Caco-2 (cell line): ENCODE data around the gene GCGR. TPM values are rescaled to one million over a fixed set of nuclear protein-coding genes. Genes with fewer than 3 reads are reported as not detected.

ENCODE experiments used
- BruUV-seq: library from RNA; stranded (reverse); fragments of 400-500 nt; replicated peaks from 2 replicates; lab custom pipeline; 2021; lab: Mats Ljungman, UMichigan
- CTCF ChIA-PET: fragments of 300-600 bp; sonication (Branson Sonifier 250); formaldehyde crosslinking; loops from one replicate; lab custom pipeline; 2022; ENCODE audit warnings: antibody characterized with exemption; lab: Charles Lee
- POLR2A ChIA-PET: fragments of 300-600 bp; sonication (Branson Sonifier 250); formaldehyde crosslinking; loops from one replicate; lab custom pipeline; 2022; ENCODE audit warnings: antibody characterized with exemption; lab: Charles Lee
- DNase-seq, 2 experiments: peaks; one replicate each; pipeline versions ENCODE4 v3.0.0 to v3.0.0-alpha.2; 2020 to 2022
- H3K27me3 ChIP-seq: replicated peaks from 2 replicates; pipeline ENCODE4 v1.6.0; 2011; ENCODE audit warnings: low read length; ENCODE audit not compliant: control insufficient read depth, insufficient read depth
- H3K36me3 ChIP-seq: 2 replicates; pipeline ENCODE4 v1.5.1; 2011; ENCODE audit warnings: low read length; ENCODE audit not compliant: control insufficient read depth, insufficient read depth
- H3K4me1 ChIP-seq: fragments of 250-450 bp; sonication (Bioruptor Pico); 2 replicates; pipeline ENCODE4 v1.5.1; 2020; ENCODE audit warnings: mild to moderate bottlenecking
- H3K4me3 ChIP-seq: 2 replicates; pipeline ENCODE4 v1.5.1; 2011; ENCODE audit warnings: low read depth, mild to moderate bottlenecking, control low read depth, low read length
- H3K9me3 ChIP-seq: fragments of 250-450 bp; sonication (Bioruptor Pico); 2 replicates; pipeline ENCODE4 v1.5.1; 2020; ENCODE audit warnings: mild to moderate bottlenecking, moderate library complexity
- H3K27ac Mint-ChIP-seq: one replicate; pipeline ENCODE4 v1.8.0; 2022; ENCODE audit warnings: mixed read lengths; ENCODE audit not compliant: unreplicated experiment
- H3K27me3 Mint-ChIP-seq: one replicate; pipeline ENCODE4 v1.8.0; 2022; ENCODE audit warnings: mixed read lengths; ENCODE audit not compliant: insufficient read depth, unreplicated experiment
- H3K36me3 Mint-ChIP-seq: one replicate; pipeline ENCODE4 v1.8.0; 2022; ENCODE audit warnings: mild to moderate bottlenecking, mixed read lengths; ENCODE audit not compliant: insufficient read depth, unreplicated experiment
- H3K4me1 Mint-ChIP-seq: one replicate; pipeline ENCODE4 v1.8.0; 2022; ENCODE audit warnings: low read depth, mixed read lengths; ENCODE audit not compliant: unreplicated experiment
- H3K4me3 Mint-ChIP-seq: one replicate; pipeline ENCODE4 v1.8.0; 2022; ENCODE audit warnings: mild to moderate bottlenecking, moderate library complexity, mixed read lengths; ENCODE audit not compliant: unreplicated experiment
- H3K9me3 Mint-ChIP-seq: one replicate; pipeline ENCODE4 v1.8.0; 2022; ENCODE audit warnings: mixed read lengths; ENCODE audit not compliant: unreplicated experiment
- CTCF ChIP-seq, 2 experiments: fragments of 200-600 bp in 1 of 2; IDR thresholded peaks; 1 replicate in 1 of 2; 2 replicates in 1 of 2; pipeline versions ENCODE4 v1.5.1 to v1.8.0; 2011 to 2022; ENCODE audit warnings: antibody characterized with exemption in 1 of 2, control low read depth in 1 of 2, inconsistent platforms in 1 of 2, low read depth in 1 of 2, low read length in 1 of 2, mild to moderate bottlenecking in 1 of 2, moderate library complexity in 1 of 2; ENCODE audit not compliant: insufficient read depth in 1 of 2, severe bottlenecking in 1 of 2, unreplicated experiment in 1 of 2
- intact Hi-C: fragments of 100-400 bp; cut with micrococcal nuclease; formaldehyde crosslinking; loops from one replicate; pipeline ENCODE4 v1.10.0; 2022; ENCODE audit not compliant: unreplicated experiment
- total RNA-seq: library from RNA; stranded (reverse); gene quantifications from 2 replicates; pipeline ENCODE4 v1.2.3, GENCODE V29; 2022

GCGR gene
- total RNA-seq, 1 experiment from 2014 or later, result 1.0 TPM

- Mint-ChIP-seq H3K27me3 (no peaks in the 10 kb centered on the region), H3K4me1 (no peaks in the 10 kb centered on the region), H3K9me3 (no peaks in the 10 kb centered on the region), H3K27ac (no peak overlapping the region), H3K36me3 (peaks cover 94% of the 10 kb centered on the region), H3K4me3 (no peak overlapping the region)
- ChIA-PET POLR2A (no interaction called here), CTCF (no interaction called here)
- no peak for DNase-seq
- BruUV-seq, result no TSS peak
- Histone ChIP-seq H3K36me3 (no peaks in the 10 kb centered on the region; the same call in 1 of the 2 replicates), H3K9me3 (no peaks in the 10 kb centered on the region), H3K27me3 (no peaks in the 10 kb centered on the region), H3K4me3 (no peak overlapping the region), H3K4me1 (no peaks in the 10 kb centered on the region)
- no peak for TF ChIP-seq CTCF (IDR thresholded peaks at IDR 0.05; ENCODE audit: insufficient read depth in 1 of 2, low read depth in 1 of 2, low read length in 1 of 2, severe bottlenecking in 1 of 2, unreplicated experiment in 1 of 2)
- intact Hi-C loops, result no loop called here
These were observed 41.4 kb downstream of the GCGR start for GRCh38 chr17:81845361-81845760.

- no peak for TF ChIP-seq CTCF (IDR thresholded peaks at IDR 0.05; ENCODE audit: insufficient read depth in 1 of 2, low read depth in 1 of 2, low read length in 1 of 2, severe bottlenecking in 1 of 2, unreplicated experiment in 1 of 2)
- intact Hi-C loops, result no loop called here
- no TSS peak for BruUV-seq
- Histone ChIP-seq H3K36me3 (peaks cover under 1% of the 10 kb centered on the region; the same call in 1 of the 2 replicates), H3K9me3 (no peaks in the 10 kb centered on the region), H3K4me3 (no peak overlapping the region), H3K27me3 (no peaks in the 10 kb centered on the region), H3K4me1 (no peaks in the 10 kb centered on the region)
- Mint-ChIP-seq H3K36me3 (peaks cover 95% of the 10 kb centered on the region), H3K4me1 (no peaks in the 10 kb centered on the region), H3K27me3 (no peaks in the 10 kb centered on the region), H3K4me3 (no peak overlapping the region), H3K27ac (no peak overlapping the region), H3K9me3 (no peaks in the 10 kb centered on the region)
- POLR2A ChIA-PET, result interaction anchor here (0.6 kb wide), 1 partner anchor 116 kb away, joined by 5 read pairs; no protein-coding TSS in a partner anchor
- CTCF ChIA-PET, result no interaction called here
- no peak for DNase-seq
These were observed 42.2 kb downstream of the GCGR start for GRCh38 chr17:81845881-81846742.

- H3K4me1 Mint-ChIP-seq, result no peaks in the 10 kb centered on the region
- ChIA-PET POLR2A (interaction anchor here (0.6 kb wide), 1 partner anchor 117 kb away, joined by 5 read pairs; no protein-coding TSS in a partner anchor), CTCF (no interaction called here)
- Histone ChIP-seq H3K9me3 (no peaks in the 10 kb centered on the region), H3K27me3 (no peaks in the 10 kb centered on the region), H3K4me3 (no peak overlapping the region), H3K4me1 (no peaks in the 10 kb centered on the region), H3K36me3 (peaks cover 3% of the 10 kb centered on the region; the same call in 1 of the 2 replicates)
- H3K9me3 Mint-ChIP-seq, result no peaks in the 10 kb centered on the region
- TF ChIP-seq CTCF (IDR thresholded peaks at IDR 0.05; ENCODE audit: insufficient read depth in 1 of 2, low read depth in 1 of 2, low read length in 1 of 2, severe bottlenecking in 1 of 2, unreplicated experiment in 1 of 2), result no peak
- H3K4me3 Mint-ChIP-seq, result no peak overlapping the region
- no peak for DNase-seq
- no peak overlapping the region for H3K27ac Mint-ChIP-seq
- intact Hi-C loops, result no loop called here
- H3K27me3 Mint-ChIP-seq, result no peaks in the 10 kb centered on the region
- BruUV-seq, result no TSS peak
- peaks cover 95% of the 10 kb centered on the region for H3K36me3 Mint-ChIP-seq
These were observed 43.1 kb downstream of the GCGR start for GRCh38 chr17:81846743-81847689.
